ENCODE data around the gene GALNT8.

DNA sequence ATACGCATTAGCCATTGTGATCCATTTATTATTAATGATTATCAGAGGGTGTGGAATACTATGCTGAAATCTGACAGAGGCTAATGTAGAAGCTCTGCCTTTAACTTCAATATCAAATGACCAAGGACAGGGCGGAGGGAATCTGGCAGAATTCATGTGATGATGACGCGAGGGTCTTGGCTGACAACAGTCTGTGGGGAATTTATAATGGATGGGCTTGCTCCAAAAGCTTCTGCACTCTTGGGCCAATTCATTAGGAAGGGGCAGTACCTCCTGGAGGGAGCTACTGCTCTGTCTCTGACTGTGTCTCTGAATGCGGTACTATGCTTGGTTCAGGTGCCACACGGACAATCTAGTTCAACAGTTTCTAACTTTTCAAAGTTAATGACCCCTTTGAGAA lies 46.2 kb downstream of the GALNT8 start:
- no peak for TF ChIP-seq POLR2A (IDR thresholded peaks at IDR 0.05)
- TF ChIP-seq, protein P1, sequence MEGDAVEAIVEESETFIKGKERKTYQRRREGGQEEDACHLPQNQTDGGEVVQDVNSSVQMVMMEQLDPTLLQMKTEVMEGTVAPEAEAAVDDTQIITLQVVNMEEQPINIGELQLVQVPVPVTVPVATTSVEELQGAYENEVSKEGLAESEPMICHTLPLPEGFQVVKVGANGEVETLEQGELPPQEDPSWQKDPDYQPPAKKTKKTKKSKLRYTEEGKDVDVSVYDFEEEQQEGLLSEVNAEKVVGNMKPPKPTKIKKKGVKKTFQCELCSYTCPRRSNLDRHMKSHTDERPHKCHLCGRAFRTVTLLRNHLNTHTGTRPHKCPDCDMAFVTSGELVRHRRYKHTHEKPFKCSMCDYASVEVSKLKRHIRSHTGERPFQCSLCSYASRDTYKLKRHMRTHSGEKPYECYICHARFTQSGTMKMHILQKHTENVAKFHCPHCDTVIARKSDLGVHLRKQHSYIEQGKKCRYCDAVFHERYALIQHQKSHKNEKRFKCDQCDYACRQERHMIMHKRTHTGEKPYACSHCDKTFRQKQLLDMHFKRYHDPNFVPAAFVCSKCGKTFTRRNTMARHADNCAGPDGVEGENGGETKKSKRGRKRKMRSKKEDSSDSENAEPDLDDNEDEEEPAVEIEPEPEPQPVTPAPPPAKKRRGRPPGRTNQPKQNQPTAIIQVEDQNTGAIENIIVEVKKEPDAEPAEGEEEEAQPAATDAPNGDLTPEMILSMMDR (IDR thresholded peaks at IDR 0.05 in 4 of 5, conservative IDR thresholded peaks at IDR 0.05 in 1 of 5): no peak
